ENCODE results near the gene BUB1B.
A peak's percentile ranks its signal among the peaks of the same experiment; 100 is the strongest.

Gene BUB1B

DNA sequence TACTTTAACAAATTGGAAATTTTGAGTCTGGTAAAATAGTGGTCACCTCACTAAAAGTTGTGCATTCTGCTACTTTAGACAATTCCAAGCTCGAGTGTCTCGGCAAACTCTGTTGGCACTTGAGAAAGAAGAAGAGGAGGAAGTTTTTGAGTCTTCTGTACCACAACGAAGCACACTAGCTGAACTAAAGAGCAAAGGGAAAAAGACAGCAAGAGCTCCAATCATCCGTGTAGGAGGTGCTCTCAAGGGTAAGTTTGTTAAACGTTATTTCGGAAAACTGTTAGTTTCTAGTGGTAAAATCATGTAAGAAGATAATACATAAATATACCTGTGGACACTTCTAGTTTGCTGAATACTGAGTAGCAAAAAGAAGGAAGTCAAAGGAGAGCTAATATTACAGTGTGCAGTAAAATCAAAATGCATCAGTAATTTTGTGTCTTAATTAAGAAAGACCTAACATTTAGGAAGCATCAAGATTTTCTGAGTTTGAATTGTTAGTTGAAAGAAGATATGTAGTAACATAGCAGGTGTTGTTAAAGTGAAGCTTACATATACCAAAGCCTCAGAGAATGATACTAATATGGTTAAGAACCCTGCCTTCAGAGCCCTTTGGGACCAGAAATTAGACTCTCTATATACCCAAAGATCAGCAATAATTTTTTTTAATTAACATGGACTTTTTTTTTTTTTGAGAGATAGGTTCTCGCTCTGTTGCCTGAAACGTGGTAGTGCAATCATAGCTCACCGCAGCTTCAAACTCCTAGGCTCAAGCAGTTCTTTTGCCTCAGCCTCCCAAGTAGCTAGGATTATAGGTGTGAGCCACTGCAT is 23.0 kb downstream of the BUB1B start:
- DNase-seq = no peak

DNA sequence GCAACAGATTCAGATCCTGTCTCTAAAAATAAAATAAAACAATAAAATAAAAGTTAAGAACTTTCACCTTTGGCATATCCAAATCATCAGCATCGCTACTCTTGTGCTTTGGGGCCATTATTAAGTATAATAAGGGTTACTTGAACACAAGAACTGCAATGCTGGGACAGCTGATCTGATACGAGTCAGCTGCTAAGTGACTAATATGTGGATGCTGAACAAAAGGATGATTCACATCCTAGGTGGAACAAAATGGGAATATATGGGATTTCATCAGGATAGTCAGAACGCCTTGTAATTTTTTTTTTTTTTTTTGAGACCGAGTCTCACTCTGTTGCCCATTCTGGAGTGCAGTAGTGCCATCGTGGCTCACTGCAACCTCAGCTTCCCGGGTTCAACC is 29.7 kb downstream of the BUB1B start:
- no peak for DNase-seq

DNA sequence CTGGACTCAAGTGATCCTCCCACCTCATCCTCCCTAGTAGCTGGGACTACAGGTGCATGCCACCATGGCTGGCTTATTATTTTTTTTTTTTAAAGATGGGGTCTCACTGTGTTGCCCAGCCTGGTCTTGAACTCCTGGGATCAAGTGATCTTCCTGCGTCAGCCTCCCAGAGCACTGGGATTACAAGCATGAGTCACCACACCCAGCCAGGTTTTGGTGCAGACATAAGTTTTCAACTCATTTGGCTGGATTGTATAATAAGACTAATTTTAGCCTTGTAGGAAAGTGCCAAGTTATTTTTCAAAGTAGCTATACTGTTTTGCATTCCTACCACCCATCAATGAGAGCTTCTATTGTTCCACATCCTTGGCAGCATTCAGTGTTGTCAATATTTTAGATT is 32.1 kb downstream of the BUB1B start:
- DNase-seq = no peak

DNA sequence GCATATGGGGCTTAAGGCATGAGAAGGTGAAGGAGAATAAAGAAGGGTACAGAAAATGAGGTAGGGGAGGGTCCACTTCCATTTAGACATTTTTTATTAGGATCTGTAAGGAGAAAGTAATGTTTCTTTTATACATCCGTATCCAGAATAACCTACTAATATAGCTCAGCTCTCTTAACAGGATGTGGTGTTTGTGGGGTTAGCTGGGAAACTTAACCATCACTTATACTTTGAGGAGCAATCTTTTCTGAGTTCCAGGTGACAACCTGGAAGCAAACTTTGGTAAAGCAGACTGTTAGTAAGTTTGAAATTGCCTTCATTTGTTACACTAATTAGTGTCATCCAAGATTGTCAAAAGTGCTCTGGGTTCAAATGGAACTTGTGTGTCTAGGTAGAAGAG is 36.6 kb downstream of the BUB1B start:
- no peak for DNase-seq

DNA sequence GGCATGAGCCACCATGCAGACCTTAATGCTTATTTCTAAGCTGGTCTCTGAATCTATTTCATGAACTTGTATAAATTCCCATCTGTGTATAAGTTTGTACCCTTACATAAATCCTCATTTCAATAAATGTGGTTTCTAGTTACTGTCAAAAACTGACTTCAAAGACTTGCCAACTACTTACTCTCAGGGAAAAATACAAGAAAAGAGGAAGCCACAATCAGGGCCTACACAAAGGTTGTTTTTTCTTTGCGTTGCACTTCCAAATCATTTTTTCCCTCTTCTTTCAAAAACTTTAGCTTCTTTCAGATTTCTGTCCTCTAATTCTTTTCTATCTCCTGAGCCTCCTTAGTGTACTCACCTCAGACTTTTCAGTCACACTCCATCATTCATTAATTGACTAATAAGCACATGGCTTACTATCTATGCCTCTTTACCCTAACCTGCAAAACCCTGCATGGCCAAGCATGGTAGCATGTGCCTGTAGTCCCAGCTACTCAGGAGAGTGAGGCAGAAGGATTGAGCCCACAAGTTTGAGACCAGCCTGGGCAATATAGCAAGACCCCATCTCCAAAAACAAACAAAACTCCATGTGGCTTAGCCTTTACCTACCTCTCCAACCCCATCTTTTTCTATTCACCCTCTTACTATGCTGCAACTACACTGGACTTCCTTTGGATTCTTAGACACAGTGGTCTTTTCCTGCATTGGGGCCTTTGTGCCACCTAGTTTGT is 37.7 kb downstream of the BUB1B start:
- DNase-seq = no peak

DNA sequence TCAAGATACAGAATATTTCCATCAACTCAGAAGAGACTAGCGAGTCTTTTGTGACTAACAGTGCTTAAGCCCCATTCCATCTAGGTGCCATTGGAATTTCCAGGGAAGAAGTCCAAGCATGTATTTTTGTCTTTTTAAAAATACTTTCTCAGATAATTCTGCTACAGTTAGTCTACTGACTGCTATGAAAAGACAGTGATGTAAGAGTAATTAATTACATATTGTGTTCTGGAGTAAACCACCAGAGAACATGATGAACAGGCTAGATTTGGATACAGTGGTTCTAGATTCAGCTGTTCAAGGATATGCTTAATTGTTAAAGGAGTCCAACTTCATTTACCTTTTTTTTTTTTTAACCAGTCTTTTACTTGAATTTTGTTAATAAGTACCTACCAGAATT is 43.2 kb downstream of the BUB1B start:
- no peak for DNase-seq

DNA sequence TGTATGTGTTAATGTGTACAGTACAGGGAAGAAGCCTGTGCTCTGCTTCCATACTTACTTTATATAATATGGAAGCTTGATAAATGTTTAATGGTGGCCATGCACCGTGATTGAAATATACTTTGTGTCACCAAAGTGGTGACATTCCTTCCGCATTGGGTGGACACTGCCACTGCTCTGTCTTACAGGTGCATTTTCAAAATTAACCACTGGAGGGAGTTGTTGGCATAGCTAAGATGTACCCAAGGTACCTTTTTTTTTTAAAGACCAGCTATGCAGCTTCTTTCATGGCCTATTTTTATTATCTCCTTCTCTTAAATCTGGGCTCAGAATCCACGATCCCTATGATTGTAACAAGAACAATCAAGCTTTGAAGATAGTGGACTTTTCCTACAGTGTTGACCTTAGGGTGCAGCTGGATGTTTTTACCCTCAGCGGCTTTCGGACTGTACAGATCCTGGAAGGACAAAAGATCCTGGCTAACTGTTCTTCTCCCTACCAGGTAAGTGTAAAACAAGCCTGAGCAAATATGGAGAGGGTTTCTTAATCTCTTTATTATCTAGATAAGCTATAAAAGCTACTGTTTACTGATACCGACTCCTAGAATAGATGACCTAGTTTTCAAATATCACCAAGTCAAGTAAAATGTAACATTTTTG is 56.4 kb downstream of the BUB1B start:
- peak in 2 of 14 donors; percentile 27 to 78 for DNase-seq

DNA sequence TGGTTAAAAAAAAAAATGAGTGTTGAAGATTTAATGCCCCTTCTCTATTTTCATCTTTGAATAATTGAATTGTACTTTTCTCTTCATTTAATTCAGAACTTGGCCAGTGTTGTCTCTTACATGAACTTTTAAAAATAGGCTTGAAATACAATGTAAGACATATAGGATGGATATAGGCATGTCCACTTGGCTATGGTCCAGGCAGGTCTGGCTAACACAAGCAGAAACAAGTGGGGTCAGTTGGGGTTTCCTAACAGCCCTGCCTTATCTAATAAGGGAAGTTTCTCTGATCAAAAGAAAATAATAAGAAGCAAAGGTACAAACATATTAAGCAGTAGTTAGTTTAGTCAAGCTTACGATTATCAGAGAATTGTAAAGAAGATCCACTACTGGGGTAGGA is 58.9 kb downstream of the BUB1B start:
- DNase-seq = no peak

DNA sequence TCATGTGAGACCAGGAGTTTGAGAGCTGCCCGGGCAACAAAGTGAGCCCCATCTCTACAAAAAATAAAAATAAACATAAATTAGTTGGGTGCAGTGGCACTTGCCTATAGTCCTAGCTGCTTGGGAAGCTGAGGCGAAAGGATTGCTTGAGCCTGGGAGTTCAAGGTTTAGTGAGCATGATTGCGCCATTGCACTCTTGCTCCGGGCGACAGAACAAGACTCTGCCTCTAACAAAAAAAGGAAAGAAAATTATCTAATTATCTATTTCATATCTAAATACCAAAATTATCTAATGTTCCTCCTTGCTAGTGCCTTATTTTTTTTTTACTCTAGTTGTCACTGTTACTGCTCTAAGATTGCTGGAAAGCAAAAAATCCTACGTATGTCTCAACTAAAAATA is 61.3 kb downstream of the BUB1B start:
- no peak for DNase-seq

DNA sequence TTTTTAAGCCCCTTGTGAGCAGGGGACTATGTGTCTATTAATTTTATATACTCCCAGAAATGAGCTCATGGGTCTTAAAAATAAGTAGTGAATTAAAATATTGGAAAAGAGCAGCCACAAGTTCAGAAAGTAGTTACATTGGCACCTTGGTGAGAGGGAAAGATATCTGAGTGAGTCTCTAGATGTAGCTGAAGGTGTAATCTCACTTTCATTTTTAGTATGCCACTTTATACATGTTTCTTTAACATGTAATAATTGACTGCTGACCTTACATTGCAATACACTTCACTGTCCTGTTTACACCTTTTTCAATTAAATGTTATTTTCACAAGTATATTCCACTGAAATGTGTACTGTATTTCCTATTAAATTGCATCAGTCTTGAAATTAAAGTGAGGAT is 65.9 kb downstream of the BUB1B start:
- no peak for DNase-seq

DNA sequence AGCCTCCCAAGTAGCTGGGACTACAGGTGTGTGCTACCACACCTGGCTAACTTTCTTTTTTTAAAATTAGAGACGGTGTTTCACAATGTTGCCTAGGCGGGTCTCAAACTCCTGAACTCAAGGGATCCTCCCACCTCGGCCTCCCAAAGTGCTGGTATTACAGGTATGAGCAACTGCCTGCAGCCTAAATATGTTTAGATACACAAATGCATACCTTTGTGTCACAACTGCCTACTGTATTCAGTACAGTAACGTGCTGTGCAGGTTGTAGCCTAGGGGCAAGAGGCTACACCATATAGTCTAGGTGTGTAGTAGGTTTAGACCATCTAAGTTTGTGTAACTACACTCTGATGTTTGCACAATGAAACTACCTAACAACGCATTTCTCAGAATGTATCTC is 68.4 kb downstream of the BUB1B start:
- DNase-seq = no peak

DNA sequence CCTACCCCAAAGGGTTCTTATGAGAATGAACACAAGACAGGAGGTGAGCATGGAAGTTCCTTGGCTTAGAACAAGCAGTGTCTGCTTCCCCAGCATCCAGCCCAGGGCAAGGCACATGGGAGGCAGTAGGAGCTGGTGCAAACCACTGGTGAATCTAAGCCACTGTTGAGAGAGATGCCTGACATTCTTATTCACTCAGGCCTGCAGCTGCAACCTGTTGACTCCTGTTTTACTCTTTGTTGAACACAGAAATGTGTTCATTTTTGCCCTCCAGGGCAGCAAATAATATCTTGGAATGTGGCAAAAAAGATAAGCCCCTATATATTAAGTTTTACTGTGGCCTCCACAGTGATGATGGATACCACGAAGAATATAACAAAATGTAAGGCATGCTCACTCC is 69.1 kb downstream of the BUB1B start:
- DNase-seq = no peak

DNA sequence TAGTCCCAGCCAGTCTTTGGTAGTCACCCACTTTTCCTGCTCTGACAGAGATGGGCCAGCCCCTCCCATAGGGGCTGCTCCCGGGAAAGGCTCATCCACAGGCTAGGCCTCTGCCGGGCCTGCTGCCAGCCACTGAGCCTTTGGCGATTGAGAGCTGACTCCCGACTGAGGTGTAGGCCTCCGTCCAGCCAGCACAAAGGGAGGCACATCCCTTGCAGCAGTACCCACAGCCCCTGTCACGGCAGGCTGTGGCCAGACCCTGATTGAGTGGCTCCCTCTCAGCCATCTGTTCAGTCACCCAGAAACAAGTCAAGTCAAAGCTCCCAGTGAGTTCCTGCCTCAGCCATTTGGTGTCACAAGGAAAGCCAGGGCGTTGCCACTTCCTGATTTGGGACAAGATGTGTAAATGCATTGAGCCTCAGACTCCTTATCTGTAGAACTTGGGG is 71.8 kb downstream of the BUB1B start:
- DNase-seq = peak in 3 of 14 donors; percentile 15 to 41 (median 24)

DNA sequence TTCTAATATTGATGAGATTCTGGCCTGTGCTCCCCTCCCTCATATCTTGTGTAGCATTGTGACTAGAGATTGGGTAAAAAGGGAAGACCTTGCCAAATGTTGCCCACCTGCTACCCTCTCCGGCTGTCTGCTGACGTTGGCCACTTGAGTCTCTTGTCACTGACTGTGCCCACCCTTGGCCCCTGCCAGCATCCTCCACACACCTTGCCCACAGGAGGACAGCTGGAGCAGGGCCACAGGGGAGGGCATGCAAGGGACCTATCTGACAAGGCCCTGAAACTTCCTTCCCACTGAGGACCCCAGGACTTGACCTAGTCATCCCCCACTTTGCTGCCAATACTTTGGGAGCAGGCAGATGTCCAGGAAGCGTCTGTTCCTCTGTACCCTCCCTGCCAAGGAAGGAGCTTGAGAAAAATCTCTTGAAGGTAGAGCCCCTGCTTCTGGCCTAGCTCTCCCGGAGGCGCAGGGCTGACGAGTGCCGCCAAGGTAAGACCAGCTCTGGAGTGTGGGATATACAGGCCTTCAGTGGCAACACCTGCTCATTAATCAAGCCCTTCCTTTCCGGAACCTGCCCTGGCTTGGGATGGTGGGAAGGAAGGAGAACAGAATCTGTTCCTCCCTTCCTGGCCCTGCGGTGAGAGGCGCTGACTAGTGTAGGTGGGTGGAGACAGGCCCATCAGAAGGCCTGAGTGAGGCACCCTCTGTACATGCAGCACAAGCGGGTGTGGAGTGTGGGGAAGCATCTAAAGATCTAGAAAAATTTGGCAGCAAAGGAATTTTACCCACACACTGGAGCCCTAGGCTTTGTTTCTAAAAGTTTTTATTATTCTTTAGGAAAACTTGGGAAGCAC is 73.1 kb downstream of the BUB1B start:
- no peak for DNase-seq

DNA sequence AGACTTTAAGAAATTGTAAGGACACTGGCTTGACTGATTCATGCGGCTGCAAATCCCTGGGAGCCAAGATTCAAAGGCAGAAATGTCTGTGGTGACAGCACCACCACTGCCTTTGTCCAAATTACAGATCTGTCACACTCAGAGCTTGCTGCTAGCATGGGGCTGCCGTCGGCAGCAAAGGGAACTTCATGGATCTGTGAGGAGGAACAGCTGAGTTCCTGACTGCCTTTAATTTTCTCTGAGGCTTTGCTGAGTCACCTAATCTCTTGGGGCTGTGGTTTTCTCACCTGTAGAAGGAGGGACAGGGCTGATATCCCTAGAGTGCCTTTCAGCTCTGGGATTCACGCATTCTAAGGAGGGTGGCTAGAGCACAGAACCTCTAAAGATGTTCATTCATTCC is 73.9 kb downstream of the BUB1B start:
- DNase-seq = no peak

DNA sequence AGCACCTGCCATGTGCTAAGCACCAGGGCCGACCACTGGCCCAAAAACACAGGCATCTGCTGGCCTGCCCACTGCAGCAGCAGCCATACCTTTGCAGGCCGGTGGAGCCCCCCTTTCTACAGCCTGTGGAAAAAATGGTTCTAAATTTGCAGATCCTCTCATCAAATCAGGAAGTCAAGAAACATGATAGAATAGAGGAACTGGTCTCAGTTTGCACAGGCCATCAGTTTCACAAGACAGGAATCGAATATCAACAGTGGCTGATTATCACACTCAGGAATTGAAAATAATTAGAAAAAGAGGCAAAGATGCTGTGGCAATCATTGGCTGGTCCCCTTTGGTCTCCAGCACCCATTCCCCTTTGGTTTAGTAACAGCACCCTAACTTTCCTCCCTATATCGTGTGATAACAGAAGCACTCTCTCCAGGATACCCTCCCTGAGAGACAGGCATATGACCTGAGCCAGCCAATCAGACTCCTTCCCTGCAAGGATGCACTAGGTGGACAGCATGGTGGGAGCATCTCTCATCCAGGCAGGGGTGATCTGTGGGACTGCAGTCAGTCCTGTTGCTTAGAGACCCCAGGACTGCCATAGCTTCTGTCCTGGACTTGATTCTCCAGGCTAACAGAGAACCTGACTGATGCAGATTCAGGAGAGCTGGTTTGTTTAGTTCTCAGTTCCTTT is 74.5 kb downstream of the BUB1B start:
- DNase-seq = no peak

DNA sequence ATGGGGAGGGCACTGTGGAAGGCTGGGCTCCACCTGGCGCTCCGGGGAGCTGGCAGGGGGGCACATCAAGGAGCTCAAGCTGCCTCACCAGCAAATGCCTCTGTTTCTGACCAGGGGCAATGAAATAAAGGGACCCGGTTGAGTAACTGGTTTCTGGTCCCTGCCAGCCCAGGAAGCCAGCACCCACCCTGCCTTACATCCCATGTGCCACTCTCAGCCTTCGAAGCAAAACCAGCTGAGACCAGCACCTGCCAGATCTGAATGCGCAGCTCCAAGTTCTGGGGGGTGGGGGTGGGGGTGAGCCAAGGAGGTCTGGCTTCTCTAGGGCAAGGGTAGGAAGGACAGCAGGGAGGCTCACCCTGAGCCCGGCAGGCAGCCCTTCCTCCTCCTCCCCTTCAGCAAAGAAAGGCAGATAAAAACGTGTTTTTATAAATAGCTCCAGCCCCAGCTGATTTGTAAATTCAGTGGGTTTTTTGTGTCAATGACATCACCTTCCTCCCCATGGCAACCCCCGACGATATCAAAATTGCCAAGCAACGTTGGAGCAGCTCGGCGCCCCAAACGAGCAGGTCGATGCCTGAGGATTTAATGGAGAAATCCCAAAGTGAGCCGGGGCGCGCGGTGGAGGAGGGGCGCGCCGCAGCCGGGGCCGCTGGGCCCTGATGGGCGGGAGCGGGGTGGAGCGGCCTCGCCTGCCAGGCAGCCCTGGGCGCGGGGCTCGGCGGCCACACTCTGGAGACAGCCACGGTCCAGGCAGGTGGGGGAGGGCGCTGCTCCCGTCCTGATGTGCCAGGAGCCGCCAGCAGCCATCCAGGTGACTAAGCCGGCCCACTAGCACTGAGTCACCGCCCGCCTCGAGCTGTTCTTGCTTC is 77.9 kb downstream of the BUB1B start, which contains the start of gene PAK6:
Gene PAK6 (plus strand): TSS at position 532 of the 872 bp plus-strand sequence. CDS start 25,723 bp downstream, outside the sequence.
- peak in 3 of 14 donors; percentile 24 to 61 (median 50) for DNase-seq

DNA sequence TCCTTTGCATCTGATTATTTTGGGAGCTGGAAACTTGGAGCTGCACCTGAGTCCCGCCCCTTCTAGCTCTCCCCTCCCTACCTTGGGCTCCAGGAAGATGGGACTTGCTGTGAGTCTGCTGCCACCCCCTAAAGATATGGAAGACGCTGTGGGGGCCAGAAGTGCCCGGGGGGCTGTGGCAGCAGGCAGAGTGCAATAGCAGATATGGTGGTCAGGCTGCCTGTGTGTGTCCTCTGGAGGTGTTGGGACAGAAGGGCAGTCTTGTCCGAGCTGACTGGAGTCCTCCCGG is 78.5 kb downstream of the BUB1B start:
- DNase-seq = no peak

DNA sequence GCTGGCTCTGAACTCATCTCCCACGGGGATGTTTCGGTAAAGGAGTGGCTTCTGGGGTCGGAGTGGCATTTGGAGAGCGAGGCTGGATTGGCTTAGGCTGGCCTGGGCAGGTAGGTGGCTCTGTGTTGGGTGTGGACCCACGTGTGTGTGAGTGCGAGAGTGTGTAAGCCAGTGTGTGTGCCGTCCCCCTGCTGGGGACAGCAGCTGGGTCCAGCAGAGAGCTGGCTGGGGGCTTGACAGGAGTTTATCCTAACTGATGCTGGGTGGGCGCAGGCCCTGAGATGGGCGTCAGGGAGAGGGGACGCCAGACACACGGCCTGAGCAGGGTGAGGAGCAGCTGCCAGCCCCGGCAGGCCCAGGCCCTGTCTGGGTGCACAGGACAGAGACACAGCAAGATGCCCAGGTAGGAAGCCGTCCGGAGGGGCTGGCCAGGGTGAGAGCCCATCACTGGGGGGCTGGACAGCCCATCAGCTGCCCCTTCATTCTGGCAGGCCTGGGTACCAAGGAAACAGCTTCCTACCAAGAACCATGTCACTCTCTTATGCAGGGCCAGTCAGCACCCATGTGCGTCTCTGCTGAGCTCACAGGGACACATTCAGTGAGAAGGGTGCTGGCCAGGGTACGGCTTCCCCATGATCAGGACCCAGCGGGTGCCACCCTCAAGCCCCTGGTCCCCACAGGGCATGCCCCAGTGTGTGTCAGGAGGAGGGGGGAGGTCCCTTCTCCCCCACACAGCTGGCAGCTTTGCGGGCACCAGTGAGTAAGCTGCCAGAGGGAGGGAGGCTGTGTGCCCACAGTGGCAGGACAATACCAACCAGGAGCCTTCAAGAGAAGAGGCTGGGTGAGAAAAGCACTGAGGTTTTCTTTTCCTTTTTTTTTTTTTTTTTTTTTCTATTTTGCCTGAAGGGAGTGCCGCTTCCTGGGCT is 79.1 kb downstream of the BUB1B start:
- peak in 3 of 14 donors; percentile 36 to 51 (median 46) for DNase-seq

Data from C1 segment of cervical spinal cord (tissue), 14 donors.